ENCODE data around the gene KRTAP12-3. TPM values are rescaled to one million over a fixed set of nuclear protein-coding genes. Genes with fewer than 3 reads are reported as not detected.

KRTAP12-3 gene
- total and polyA plus RNA-seq, 2 donors (not counting 1 experiment from before 2014, with no cell fraction given) = not detected

GRCh38 chr21:44649521-44650100, 8.1 kb upstream of the KRTAP12-3 start:
- H3K36me3 ChIP-seq (replicated peaks in 1 of 2; ENCODE audit: control extremely low read depth in 1 of 2, control insufficient read depth in 1 of 2, extremely low read depth in 1 of 2, insufficient read depth in 2 of 2, low read length in 1 of 2) = no peaks in the 10 kb centered on the region

GRCh38 chr21:44650265-44650972, 7.3 kb upstream of the KRTAP12-3 start:
- Mint-ChIP-seq H3K4me1 (no peaks in the 10 kb centered on the region), H3K9me3 (ENCODE audit: insufficient read depth) (no peaks in the 10 kb centered on the region), H3K27ac (no peak overlapping the region), H3K27me3 (peaks cover 6% of the 10 kb centered on the region), H3K4me3 (no peak overlapping the region)
- intact Hi-C loops (cut with micrococcal nuclease) = no loop called here
- CTCF ChIA-PET = no interaction called here
- POLR2A ChIA-PET = no interaction called here
- H3K4me2 ChIP-seq (replicated peaks; ENCODE audit: low read depth, low read length, poor library complexity, severe bottlenecking) = no peak overlapping the region
- no peak overlapping the region for H2AFZ ChIP-seq (ENCODE audit: insufficient read depth, low read depth, low read length, poor library complexity, severe bottlenecking)
- no peaks in the 10 kb centered on the region for H4K20me1 ChIP-seq (ENCODE audit: control insufficient read depth, insufficient read depth, low read length, poor library complexity, severe bottlenecking)
- TF ChIP-seq, protein P1, sequence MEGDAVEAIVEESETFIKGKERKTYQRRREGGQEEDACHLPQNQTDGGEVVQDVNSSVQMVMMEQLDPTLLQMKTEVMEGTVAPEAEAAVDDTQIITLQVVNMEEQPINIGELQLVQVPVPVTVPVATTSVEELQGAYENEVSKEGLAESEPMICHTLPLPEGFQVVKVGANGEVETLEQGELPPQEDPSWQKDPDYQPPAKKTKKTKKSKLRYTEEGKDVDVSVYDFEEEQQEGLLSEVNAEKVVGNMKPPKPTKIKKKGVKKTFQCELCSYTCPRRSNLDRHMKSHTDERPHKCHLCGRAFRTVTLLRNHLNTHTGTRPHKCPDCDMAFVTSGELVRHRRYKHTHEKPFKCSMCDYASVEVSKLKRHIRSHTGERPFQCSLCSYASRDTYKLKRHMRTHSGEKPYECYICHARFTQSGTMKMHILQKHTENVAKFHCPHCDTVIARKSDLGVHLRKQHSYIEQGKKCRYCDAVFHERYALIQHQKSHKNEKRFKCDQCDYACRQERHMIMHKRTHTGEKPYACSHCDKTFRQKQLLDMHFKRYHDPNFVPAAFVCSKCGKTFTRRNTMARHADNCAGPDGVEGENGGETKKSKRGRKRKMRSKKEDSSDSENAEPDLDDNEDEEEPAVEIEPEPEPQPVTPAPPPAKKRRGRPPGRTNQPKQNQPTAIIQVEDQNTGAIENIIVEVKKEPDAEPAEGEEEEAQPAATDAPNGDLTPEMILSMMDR (IDR thresholded peaks at IDR 0.05) = no peak
- no peak for TF ChIP-seq EZH2 (IDR thresholded peaks at IDR 0.05; ENCODE audit: borderline replicate concordance, insufficient read depth, low read depth, low read length, poor library complexity, severe bottlenecking)
- 91% methylated on average over 19 of the region's 20 CpGs for WGBS (ENCODE audit: insufficient coverage)
- H3K9ac ChIP-seq (ENCODE audit: low read length) = no peak overlapping the region
- H3K9me3 ChIP-seq (ENCODE audit: control extremely low read depth in 1 of 3, control insufficient read depth in 2 of 3, insufficient read depth in 1 of 3, low read length in 2 of 3) = peaks cover 0 to 15% (median 0%) of the 10 kb centered on the region in 3 donors
- no peak overlapping the region for H3K4me3 ChIP-seq (ENCODE audit: control extremely low read depth in 1 of 5, extremely low read depth in 1 of 5, insufficient read depth in 1 of 5, low read depth in 2 of 5, low read length in 4 of 5)
- no peaks in the 10 kb centered on the region for H3K79me2 ChIP-seq (ENCODE audit: control insufficient read depth, insufficient read depth, low read length)
- no peaks in the 10 kb centered on the region for H3K36me3 ChIP-seq (replicated peaks in 1 of 2; ENCODE audit: control extremely low read depth in 1 of 2, control insufficient read depth in 1 of 2, extremely low read depth in 1 of 2, insufficient read depth in 2 of 2, low read length in 1 of 2)
- peaks cover 0 to 2% (median 0%) of the 10 kb centered on the region in 4 experiments for H3K27me3 ChIP-seq (replicated peaks in 1 of 4; ENCODE audit: control extremely low read depth in 1 of 4, control insufficient read depth in 3 of 4, insufficient read depth in 4 of 4, low read length in 3 of 4)
- H3K27ac ChIP-seq (ENCODE audit: low read length in 2 of 2) = no peak overlapping the region
- DNase-seq (no peak), ATAC-seq (ENCODE audit: low read depth) (no peak)
- H3K4me1 ChIP-seq (ENCODE audit: control insufficient read depth in 2 of 2, insufficient read depth in 2 of 2, low read length in 2 of 2) = no peaks in the 10 kb centered on the region

More at GRCh38 chr21:44649521-44650100, 8.1 kb upstream of the KRTAP12-3 start:
- DNase-seq (no peak), ATAC-seq (ENCODE audit: low read depth) (no peak)
- peaks cover 0 to 15% (median 0%) of the 10 kb centered on the region in 3 donors for H3K9me3 ChIP-seq (ENCODE audit: control extremely low read depth in 1 of 3, control insufficient read depth in 2 of 3, insufficient read depth in 1 of 3, low read length in 2 of 3)
- H3K27me3 ChIP-seq (replicated peaks in 1 of 4; ENCODE audit: control extremely low read depth in 1 of 4, control insufficient read depth in 3 of 4, insufficient read depth in 4 of 4, low read length in 3 of 4) = peaks cover 0 to 2% (median 0%) of the 10 kb centered on the region in 4 experiments
- ChIA-PET POLR2A (no interaction called here), CTCF (no interaction called here)
- Mint-ChIP-seq H3K27ac (no peak overlapping the region), H3K4me3 (no peak overlapping the region), H3K9me3 (ENCODE audit: insufficient read depth) (peaks cover 5% of the 10 kb centered on the region), H3K27me3 (peaks cover 9% of the 10 kb centered on the region), H3K4me1 (no peaks in the 10 kb centered on the region)
- no peaks in the 10 kb centered on the region for H3K79me2 ChIP-seq (ENCODE audit: control insufficient read depth, insufficient read depth, low read length)
- no peak overlapping the region for H3K4me2 ChIP-seq (replicated peaks; ENCODE audit: low read depth, low read length, poor library complexity, severe bottlenecking)
- no peak overlapping the region for H3K9ac ChIP-seq (ENCODE audit: low read length)
- no peaks in the 10 kb centered on the region for H3K4me1 ChIP-seq (ENCODE audit: control insufficient read depth in 2 of 2, insufficient read depth in 2 of 2, low read length in 2 of 2)
- intact Hi-C loops (cut with micrococcal nuclease) = no loop called here
- H3K27ac ChIP-seq (ENCODE audit: low read length in 2 of 2) = no peak overlapping the region
- no peaks in the 10 kb centered on the region for H4K20me1 ChIP-seq (ENCODE audit: control insufficient read depth, insufficient read depth, low read length, poor library complexity, severe bottlenecking)
- WGBS (ENCODE audit: insufficient coverage) = 93% methylated on average over 14 of the region's 18 CpGs
- no peak for TF ChIP-seq EZH2 (IDR thresholded peaks at IDR 0.05; ENCODE audit: borderline replicate concordance, insufficient read depth, low read depth, low read length, poor library complexity, severe bottlenecking)
- TF ChIP-seq, protein P1 (IDR thresholded peaks at IDR 0.05) = no peak
- no peak overlapping the region for H2AFZ ChIP-seq (ENCODE audit: insufficient read depth, low read depth, low read length, poor library complexity, severe bottlenecking)
- H3K4me3 ChIP-seq (ENCODE audit: control extremely low read depth in 1 of 5, extremely low read depth in 1 of 5, insufficient read depth in 1 of 5, low read depth in 2 of 5, low read length in 4 of 5) = no peak overlapping the region
